CD14-positive monocyte (primary cell): ENCODE results near the gene TCP11. TPM values are rescaled to one million over a fixed set of nuclear protein-coding genes. Genes with fewer than 3 reads are reported as not detected.

Experiments used
- DNase-seq, 3 donors: peaks; one replicate each; pipeline ENCODE4 v3.0.0-alpha.2; 2011 to 2022
- H2AFZ ChIP-seq: 2 replicates; pipeline ENCODE4 v1.6.0; 2012; ENCODE audit warnings: mild to moderate bottlenecking, low read depth, low read length, inconsistent platforms; ENCODE audit not compliant: insufficient read depth, poor library complexity, severe bottlenecking
- H3K27ac ChIP-seq, 2 donors: 1 replicate in 1 of 2; 2 replicates in 1 of 2; pipeline ENCODE4 v1.5.1; 2012 to 2013; ENCODE audit warnings: low read length in 2 of 2, control low read depth in 1 of 2, inconsistent platforms in 1 of 2, low read depth in 1 of 2, mild to moderate bottlenecking in 1 of 2
- H3K27me3 ChIP-seq, 2 donors: one replicate each; pipeline versions ENCODE4 v1.6.0 to v1.6.1; 2011 to 2013; ENCODE audit warnings: low read length in 2 of 2; ENCODE audit not compliant: control insufficient read depth in 2 of 2, insufficient read depth in 2 of 2
- H3K36me3 ChIP-seq, 2 donors: replicated peaks in 1 of 2; 1 replicate in 1 of 2; 2 replicates in 1 of 2; pipeline versions ENCODE4 v1.5.1 to v1.6.1; 2012 to 2013; ENCODE audit warnings: low read length in 2 of 2, control low read depth in 1 of 2, inconsistent platforms in 1 of 2, mild to moderate bottlenecking in 1 of 2; ENCODE audit not compliant: insufficient read depth in 2 of 2, control insufficient read depth in 1 of 2
- H3K4me1 ChIP-seq, 2 donors: 1 replicate in 1 of 2; 2 replicates in 1 of 2; pipeline versions ENCODE4 v1.5.1 to v1.6.1; 2012 to 2013; ENCODE audit warnings: low read length in 2 of 2, control low read depth in 1 of 2, inconsistent platforms in 1 of 2, mild to moderate bottlenecking in 1 of 2, moderate library complexity in 1 of 2; ENCODE audit not compliant: insufficient read depth in 2 of 2, control insufficient read depth in 1 of 2
- H3K4me2 ChIP-seq: replicated peaks from 2 replicates; pipeline ENCODE3; 2012; ENCODE audit warnings: low read length, moderate library complexity, mild to moderate bottlenecking; ENCODE audit not compliant: poor library complexity, severe bottlenecking; ENCODE audit errors: extremely low read depth
- H3K4me3 ChIP-seq, 3 experiments: fragments of 200-600 bp in 1 of 3; sonication (generic) in 1 of 3; replicated peaks in 1 of 3; 1 replicate in 2 of 3; 2 replicates in 1 of 3; pipeline ENCODE4 v1.5.1; 2011 to 2013; ENCODE audit warnings: low read length in 3 of 3, mild to moderate bottlenecking in 3 of 3, control low read depth in 2 of 3, low read depth in 2 of 3, inconsistent platforms in 1 of 3, moderate library complexity in 1 of 3
- H3K79me2 ChIP-seq: 2 replicates; pipeline ENCODE4 v1.6.0; 2012; ENCODE audit warnings: mild to moderate bottlenecking, control low read depth, inconsistent platforms, low read length, moderate library complexity; ENCODE audit not compliant: insufficient read depth
- H3K9ac ChIP-seq: 2 replicates; pipeline ENCODE4 v1.6.0; 2017; ENCODE audit warnings: low read length, mild to moderate bottlenecking; ENCODE audit not compliant: insufficient read depth, poor library complexity, severe bottlenecking
- H3K9me3 ChIP-seq, 2 donors: replicated peaks in 1 of 2; 1 replicate in 1 of 2; 2 replicates in 1 of 2; pipeline versions ENCODE4 v1.5.1 to v1.6.1; 2012 to 2013; ENCODE audit warnings: low read length in 2 of 2, control low read depth in 1 of 2; ENCODE audit not compliant: control insufficient read depth in 1 of 2, insufficient read depth in 1 of 2
- H4K20me1 ChIP-seq: 2 replicates; pipeline ENCODE4 v1.6.0; 2012; ENCODE audit warnings: mild to moderate bottlenecking, low read length, control low read depth, moderate library complexity; ENCODE audit not compliant: insufficient read depth
- H3K27ac Mint-ChIP-seq, 7 donors: one replicate each; pipeline ENCODE4 v1.8.0; 2020; ENCODE audit warnings: mild to moderate bottlenecking in 7 of 7, mixed read lengths in 7 of 7, moderate library complexity in 6 of 7, inconsistent platforms in 2 of 7
- H3K27me3 Mint-ChIP-seq, 3 donors: one replicate each; pipeline ENCODE4 v1.8.0; 2021 to 2022; ENCODE audit warnings: low read depth in 3 of 3, mild to moderate bottlenecking in 3 of 3, mixed read lengths in 3 of 3, moderate library complexity in 3 of 3, inconsistent platforms in 1 of 3
- H3K36me3 Mint-ChIP-seq, 2 donors: one replicate each; pipeline ENCODE4 v1.8.0; 2020; ENCODE audit warnings: mixed read lengths in 2 of 2, inconsistent platforms in 1 of 2, mild to moderate bottlenecking in 1 of 2
- H3K4me1 Mint-ChIP-seq: one replicate; pipeline ENCODE4 v1.8.0; 2020; ENCODE audit warnings: mild to moderate bottlenecking, mixed read lengths
- H3K4me3 Mint-ChIP-seq, 2 donors: one replicate each; pipeline ENCODE4 v1.8.0; 2020; ENCODE audit warnings: mild to moderate bottlenecking in 2 of 2, mixed read lengths in 2 of 2, moderate library complexity in 1 of 2
- H3K9me3 Mint-ChIP-seq, 7 donors: one replicate each; pipeline ENCODE4 v1.8.0; 2020 to 2022; ENCODE audit warnings: mixed read lengths in 7 of 7, mild to moderate bottlenecking in 6 of 7, moderate library complexity in 6 of 7, inconsistent platforms in 2 of 7
- CTCF ChIP-seq: fragments of 200-600 bp; IDR thresholded peaks from one replicate; pipeline ENCODE4 v1.8.0; 2022; ENCODE audit warnings: antibody characterized with exemption, mild to moderate bottlenecking
- WGBS: methylation state at CpG from one replicate; pipeline ENCODE4 v1.1.5; 2013; ENCODE audit warnings: missing lambda C conversion rate; ENCODE audit not compliant: insufficient coverage; 5-methylcytosine and 5-hydroxymethylcytosine counted together
- intact Hi-C, 2 donors: fragments of 100-400 bp; cut with micrococcal nuclease; formaldehyde crosslinking; loops; one replicate each; pipeline versions ENCODE4 v1.15.0 to v1.15.1; 2023
- polyA plus RNA-seq, 3 donors: library from polyadenylated mRNA; depleted of rRNA in 1 of 3; unstranded in 2 of 3; stranded (reverse) in 1 of 3; fragments of 300-500 nt in 2 of 3; fragments of >200 nt in 1 of 3; fragmentation: Illumina TruSeq in 2 of 3; gene quantifications; 1 replicate in 2 of 3; 2 replicates in 1 of 3; pipeline ENCODE4 v1.2.3, GENCODE V29; 2012 to 2021

The TCP11 gene
- polyA plus RNA-seq, 3 donors: not detected

- no peak for TF ChIP-seq CTCF
Observed at GRCh38 chr6:35177596-35177995, 36.5 kb upstream of the TCP11 start.

GRCh38 chr6:35177157-35177556 is 36.0 kb upstream of the TCP11 start:
- Mint-ChIP-seq H3K4me3 (no peak overlapping the region), H3K4me1 (no peaks in the 10 kb centered on the region), H3K27me3 (peaks cover 9 to 19% (median 9%) of the 10 kb centered on the region in 3 donors), H3K36me3 (no peaks in the 10 kb centered on the region), H3K9me3 (peaks cover 0 to 7% (median 4%) of the 10 kb centered on the region in 7 donors), H3K27ac (no peak overlapping the region)
- no peak overlapping the region for H3K9ac ChIP-seq
- no peaks in the 10 kb centered on the region for H3K4me1 ChIP-seq
- no peaks in the 10 kb centered on the region for H3K9me3 ChIP-seq
- no peak overlapping the region for H3K4me2 ChIP-seq
- no peaks in the 10 kb centered on the region for H3K36me3 ChIP-seq
- no peaks in the 10 kb centered on the region for H3K79me2 ChIP-seq
- no peak overlapping the region for H3K4me3 ChIP-seq
- DNase-seq: no peak
- no peak overlapping the region for H2AFZ ChIP-seq
- 100% methylated on average over 2 of the region's 3 CpGs for WGBS
- peaks cover 0 to 3% of the 10 kb centered on the region in 2 donors for H3K27me3 ChIP-seq
- intact Hi-C loops: no loop called here
- no peak for TF ChIP-seq CTCF
- H4K20me1 ChIP-seq: no peaks in the 10 kb centered on the region
- no peak overlapping the region for H3K27ac ChIP-seq

More at GRCh38 chr6:35177596-35177995, 36.5 kb upstream of the TCP11 start:
- no peak overlapping the region for H3K4me3 Mint-ChIP-seq
- peaks cover 0 to 4% of the 10 kb centered on the region in 2 donors for H3K27me3 ChIP-seq
- no peak overlapping the region for H2AFZ ChIP-seq
- H3K4me2 ChIP-seq: no peak overlapping the region
- H3K27me3 Mint-ChIP-seq: peaks cover 9 to 22% (median 9%) of the 10 kb centered on the region in 3 donors
- peaks cover 0 to 5% (median 4%) of the 10 kb centered on the region in 7 donors for H3K9me3 Mint-ChIP-seq
- H3K9ac ChIP-seq: no peak overlapping the region
- no peaks in the 10 kb centered on the region for H3K36me3 ChIP-seq
- H3K9me3 ChIP-seq: no peaks in the 10 kb centered on the region
- intact Hi-C loops: no loop called here
- H3K36me3 Mint-ChIP-seq: no peaks in the 10 kb centered on the region
- no peaks in the 10 kb centered on the region for H3K4me1 ChIP-seq
- DNase-seq: no peak
- 80% methylated on average over 1 of the region's 2 CpGs for WGBS
- H3K4me1 Mint-ChIP-seq: no peaks in the 10 kb centered on the region
- H4K20me1 ChIP-seq: no peaks in the 10 kb centered on the region
- H3K79me2 ChIP-seq: no peaks in the 10 kb centered on the region
- H3K27ac ChIP-seq: no peak overlapping the region
- H3K27ac Mint-ChIP-seq: no peak overlapping the region
- no peak overlapping the region for H3K4me3 ChIP-seq
